ENCODE data around the gene PFKFB3.

PFKFB3 gene

GRCh38 chr10:6158276-6158675 lies 44.5 kb upstream of the PFKFB3 start:
- no peaks in the 10 kb centered on the region for H3K36me3 ChIP-seq (ENCODE audit: low read length)
- no peak overlapping the region for H3K9ac ChIP-seq (ENCODE audit: low read length)
- no peak overlapping the region for H2AFZ ChIP-seq (ENCODE audit: low read depth, low read length, severe bottlenecking)
- no peaks in the 10 kb centered on the region for H3K27me3 ChIP-seq (ENCODE audit: low read length)
- H3F3A ChIP-seq (ENCODE audit: insufficient read depth) = peaks cover 19% of the 10 kb centered on the region
- H3K4me2 ChIP-seq (ENCODE audit: low read depth, low read length, poor library complexity, severe bottlenecking) = no peak overlapping the region
- TF ChIP-seq EZH2phosphoT487 (conservative IDR thresholded peaks at IDR 0.05; ENCODE audit: low read length) (no peak), CTCF (IDR thresholded peaks at IDR 0.05; ENCODE audit: insufficient read depth, low read length, poor library complexity, severe bottlenecking) (no peak)
- no peaks in the 10 kb centered on the region for H3K9me2 ChIP-seq (replicated peaks; ENCODE audit: insufficient read depth, low read length)
- H3K9me3 ChIP-seq (ENCODE audit: insufficient read depth, low read length) = no peaks in the 10 kb centered on the region
- no peak overlapping the region for H3K4me3 ChIP-seq (ENCODE audit: insufficient read depth, low read length, poor library complexity, severe bottlenecking)
- H3K27ac ChIP-seq (ENCODE audit: low read depth, low read length) = no peak overlapping the region
- no peaks in the 10 kb centered on the region for H4K20me1 ChIP-seq (ENCODE audit: low read depth, low read length)
- peaks cover 27% of the 10 kb centered on the region for H3K79me2 ChIP-seq (ENCODE audit: insufficient read depth, low read length)

- H3F3A ChIP-seq (ENCODE audit: insufficient read depth) = peaks cover 19% of the 10 kb centered on the region
- no peak overlapping the region for H3K9ac ChIP-seq (ENCODE audit: low read length)
- H3K4me3 ChIP-seq (ENCODE audit: insufficient read depth, low read length, poor library complexity, severe bottlenecking) = no peak overlapping the region
- no peak overlapping the region for H2AFZ ChIP-seq (ENCODE audit: low read depth, low read length, severe bottlenecking)
- no peaks in the 10 kb centered on the region for H3K9me3 ChIP-seq (ENCODE audit: insufficient read depth, low read length)
- H3K36me3 ChIP-seq (ENCODE audit: low read length) = peaks cover 4% of the 10 kb centered on the region; the same call in 1 of the 2 replicates
- H4K20me1 ChIP-seq (ENCODE audit: low read depth, low read length) = peaks cover 3% of the 10 kb centered on the region; the same call in 1 of the 2 replicates
- no peaks in the 10 kb centered on the region for H3K27me3 ChIP-seq (ENCODE audit: low read length)
- H3K79me2 ChIP-seq (ENCODE audit: insufficient read depth, low read length) = peaks cover 43% of the 10 kb centered on the region
- no peak overlapping the region for H3K4me2 ChIP-seq (ENCODE audit: low read depth, low read length, poor library complexity, severe bottlenecking)
- no peak for TF ChIP-seq CTCF (IDR thresholded peaks at IDR 0.05; ENCODE audit: insufficient read depth, low read length, poor library complexity, severe bottlenecking)
- no peak for TF ChIP-seq EZH2phosphoT487 (conservative IDR thresholded peaks at IDR 0.05; ENCODE audit: low read length)
- H3K9me2 ChIP-seq (replicated peaks; ENCODE audit: insufficient read depth, low read length) = no peaks in the 10 kb centered on the region
- H3K27ac ChIP-seq (ENCODE audit: low read depth, low read length) = peak overlapping the region; percentile 6; the same call in 1 of the 2 replicates
Observed at GRCh38 chr10:6161921-6162320, 40.8 kb upstream of the PFKFB3 start.

GRCh38 chr10:6162589-6163356 lies 40.0 kb upstream of the PFKFB3 start:
- Histone ChIP-seq H3K79me2 (ENCODE audit: insufficient read depth, low read length) (peaks cover 50% of the 10 kb centered on the region), H3K27me3 (ENCODE audit: low read length) (no peaks in the 10 kb centered on the region), H3F3A (ENCODE audit: insufficient read depth) (peaks cover 19% of the 10 kb centered on the region), H3K36me3 (ENCODE audit: low read length) (peaks cover 4% of the 10 kb centered on the region; the same call in 1 of the 2 replicates), H3K4me3 (ENCODE audit: insufficient read depth, low read length, poor library complexity, severe bottlenecking) (peak overlapping the region; percentile 30), H3K9ac (ENCODE audit: low read length) (peak overlapping the region; percentile 97; the same call in 1 of the 2 replicates), H3K4me2 (ENCODE audit: low read depth, low read length, poor library complexity, severe bottlenecking) (peak overlapping the region; percentile 58), H2AFZ (ENCODE audit: low read depth, low read length, severe bottlenecking) (peak overlapping the region; percentile 53), H4K20me1 (ENCODE audit: low read depth, low read length) (peaks cover 3% of the 10 kb centered on the region; the same call in 1 of the 2 replicates), H3K9me2 (replicated peaks; ENCODE audit: insufficient read depth, low read length) (no peaks in the 10 kb centered on the region), H3K27ac (ENCODE audit: low read depth, low read length) (peak overlapping the region; percentile 64), H3K9me3 (ENCODE audit: insufficient read depth, low read length) (no peaks in the 10 kb centered on the region)
- TF ChIP-seq CTCF (IDR thresholded peaks at IDR 0.05; ENCODE audit: insufficient read depth, low read length, poor library complexity, severe bottlenecking) = no peak
- TF ChIP-seq EZH2phosphoT487 (conservative IDR thresholded peaks at IDR 0.05; ENCODE audit: low read length) = no peak

Measured in SU-DHL-6 (cell line).